ENCODE measurements around the gene PSORS1C1.
"Not testable (repeated sequence)": the region's sequence is repeated elsewhere in the genome, so short reads cannot be mapped to it uniquely, and the experiment has no call there.

PSORS1C1 gene, protein sequence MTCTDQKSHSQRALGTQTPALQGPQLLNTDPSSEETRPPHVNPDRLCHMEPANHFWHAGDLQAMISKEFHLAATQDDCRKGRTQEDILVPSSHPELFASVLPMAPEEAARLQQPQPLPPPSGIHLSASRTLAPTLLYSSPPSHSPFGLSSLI

GRCh38 chr6:31114541-31114878 is at the start of gene PSORS1C1:
Gene PSORS1C1, plus strand, starts transcription at chr6:31114800. Its CDS starts 14,833 bp downstream, at chr6:31129633.
- DNase-seq: no peak

GRCh38 chr6:31065556-31065955 is 49.0 kb upstream of the PSORS1C1 start:
- no peak for DNase-seq

- DNase-seq: not testable (repeated sequence)
Observed at GRCh38 chr6:31067028-31067427, 47.6 kb upstream of the PSORS1C1 start.

- not testable (repeated sequence) for DNase-seq
Observed at GRCh38 chr6:31067891-31068668, 46.5 kb upstream of the PSORS1C1 start.

GRCh38 chr6:31068669-31069340 is 45.8 kb upstream of the PSORS1C1 start:
- peak; percentile 76 for DNase-seq

- peak; percentile 19 for DNase-seq
Observed at GRCh38 chr6:31070711-31071197, 43.8 kb upstream of the PSORS1C1 start.

- DNase-seq: no peak
Observed at GRCh38 chr6:31074401-31074800, 40.2 kb upstream of the PSORS1C1 start.

DNA sequence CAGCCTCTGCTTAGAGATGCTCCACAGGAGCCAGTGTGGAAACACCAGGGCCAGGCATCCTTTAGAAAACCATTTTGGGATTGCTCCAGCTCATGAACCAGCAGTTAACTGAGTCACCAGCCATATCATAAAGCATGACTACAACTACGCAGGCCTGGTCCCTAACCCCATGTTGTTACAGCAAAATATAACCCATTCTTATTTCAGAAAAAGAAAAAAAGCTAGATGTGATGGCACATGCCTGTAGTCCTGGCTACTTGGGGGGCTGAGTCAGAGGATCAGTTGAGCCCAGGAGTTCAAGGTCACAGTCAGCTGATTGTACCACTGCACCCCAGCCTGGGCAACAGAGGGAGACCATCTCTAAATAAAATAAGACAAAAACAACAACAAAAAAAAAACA is 39.1 kb upstream of the PSORS1C1 start:
- DNase-seq: no peak

GRCh38 chr6:31076611-31077010 is 38.0 kb upstream of the PSORS1C1 start:
- no peak for DNase-seq

GRCh38 chr6:31079656-31080261 is 34.8 kb upstream of the PSORS1C1 start:
- DNase-seq: peak; percentile 57

GRCh38 chr6:31081872-31082271 is 32.7 kb upstream of the PSORS1C1 start:
- DNase-seq: no peak

GRCh38 chr6:31083742-31084354 is 30.8 kb upstream of the PSORS1C1 start:
- peak; percentile 3 for DNase-seq

DNA sequence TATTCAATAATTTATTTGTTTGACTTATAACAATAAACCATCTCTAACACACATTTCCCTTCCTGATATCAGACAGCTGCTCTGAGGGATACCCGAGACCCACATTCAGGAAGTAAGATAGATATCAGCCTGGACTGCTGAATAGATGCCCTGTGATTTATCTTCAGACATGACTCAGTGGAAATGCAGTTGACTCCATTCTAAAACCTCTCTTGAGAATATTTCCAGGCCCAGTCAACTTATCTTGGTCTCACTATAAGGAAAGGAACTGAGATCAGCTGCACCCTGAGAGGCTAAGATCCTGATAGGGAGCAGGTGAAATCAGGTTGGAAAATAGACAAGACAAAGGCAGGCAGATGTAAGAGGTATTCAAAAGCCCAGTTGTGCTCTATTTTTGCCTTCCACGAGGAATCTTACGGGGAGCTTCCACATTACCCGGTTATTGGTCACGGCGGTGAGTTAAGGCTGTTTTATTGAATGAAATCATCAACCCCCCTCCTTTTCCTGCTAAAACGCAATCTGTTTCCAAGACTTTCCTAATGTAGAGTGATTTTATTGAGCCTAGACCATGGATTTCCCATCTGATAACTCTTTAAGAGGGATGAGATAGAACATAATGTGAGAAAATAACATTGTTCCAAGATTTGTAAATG is 27.7 kb upstream of the PSORS1C1 start:
- DNase-seq: no peak

DNA sequence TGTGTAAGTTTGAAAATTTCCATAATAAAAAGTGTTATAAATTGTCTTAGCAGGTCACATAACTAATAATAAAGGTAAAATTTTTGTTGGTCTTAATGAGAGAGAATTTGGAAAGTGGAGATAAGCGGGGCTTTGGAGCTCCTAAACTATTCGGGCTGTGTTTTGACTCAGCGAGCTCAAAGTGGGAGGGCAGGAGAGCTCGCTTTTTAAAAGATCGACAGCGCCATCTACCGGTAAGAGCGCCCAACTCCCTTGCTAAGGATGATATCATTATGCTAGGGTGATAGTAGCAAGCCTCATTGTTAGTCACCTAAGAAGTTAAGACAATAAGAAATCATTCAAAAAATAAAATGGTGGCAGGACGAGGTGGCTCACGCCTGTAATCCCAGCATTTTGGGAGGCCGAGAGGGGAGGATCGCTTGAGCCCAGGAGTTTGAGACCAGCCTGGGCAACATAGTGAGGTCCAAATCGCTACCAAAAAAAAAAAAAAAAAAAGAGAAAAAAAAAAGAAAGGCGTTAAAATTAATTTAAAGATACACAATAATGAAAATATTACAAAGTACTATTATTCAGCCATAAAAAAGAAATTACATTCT is 27.0 kb upstream of the PSORS1C1 start:
- DNase-seq: peak; percentile 89

DNA sequence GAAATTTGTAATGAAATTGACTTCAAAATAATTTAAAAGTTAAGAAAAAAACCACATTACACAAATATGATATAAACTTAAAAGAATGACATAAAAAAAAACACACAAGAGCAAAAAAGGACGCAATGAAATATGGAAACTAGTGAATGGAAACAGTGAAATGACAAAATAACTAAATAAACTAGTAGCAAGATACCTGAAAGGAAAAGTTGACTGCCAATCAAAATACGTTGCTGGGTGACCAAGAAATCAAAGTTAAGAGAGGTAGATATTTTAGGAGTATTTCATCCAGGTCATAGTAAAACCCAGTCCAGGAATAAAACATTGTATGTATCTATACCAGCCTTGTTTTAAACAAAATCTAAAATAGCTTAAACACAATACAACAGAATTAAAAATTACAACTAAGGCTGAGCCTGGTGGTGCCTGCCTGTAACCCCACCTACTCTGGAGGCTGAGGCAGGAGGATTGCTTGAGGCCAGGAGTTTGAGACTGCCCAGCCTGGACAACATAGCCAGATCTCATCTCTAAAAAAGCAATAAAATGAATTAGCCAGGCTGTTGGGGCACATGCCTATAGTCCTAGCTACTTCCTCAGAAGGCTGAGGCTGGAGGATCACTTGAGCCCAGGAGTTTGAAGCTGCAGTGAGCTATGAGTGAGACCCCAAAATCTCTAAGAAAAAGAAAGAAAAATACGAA is 24.2 kb upstream of the PSORS1C1 start:
- no peak for DNase-seq

DNA sequence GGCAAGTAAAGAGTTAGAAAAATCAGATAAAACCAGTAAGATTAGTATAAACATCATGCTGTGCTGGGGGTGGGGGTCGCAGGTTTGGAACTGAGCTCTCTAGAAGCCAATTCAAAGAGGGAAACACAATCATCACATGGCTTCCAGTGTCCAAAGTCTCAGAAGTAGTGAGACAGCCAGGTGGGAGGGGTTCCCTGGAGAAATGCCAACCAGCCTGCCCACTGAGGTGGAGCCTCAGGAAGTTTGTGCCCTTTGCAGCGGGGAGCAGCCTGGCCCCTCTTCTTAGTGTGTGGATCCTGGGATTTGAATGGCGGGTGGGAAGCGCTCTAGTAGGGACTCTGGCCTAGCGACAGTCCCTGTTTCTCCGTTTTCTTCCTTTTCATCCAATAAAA is 23.6 kb upstream of the PSORS1C1 start:
- DNase-seq: no peak

DNA sequence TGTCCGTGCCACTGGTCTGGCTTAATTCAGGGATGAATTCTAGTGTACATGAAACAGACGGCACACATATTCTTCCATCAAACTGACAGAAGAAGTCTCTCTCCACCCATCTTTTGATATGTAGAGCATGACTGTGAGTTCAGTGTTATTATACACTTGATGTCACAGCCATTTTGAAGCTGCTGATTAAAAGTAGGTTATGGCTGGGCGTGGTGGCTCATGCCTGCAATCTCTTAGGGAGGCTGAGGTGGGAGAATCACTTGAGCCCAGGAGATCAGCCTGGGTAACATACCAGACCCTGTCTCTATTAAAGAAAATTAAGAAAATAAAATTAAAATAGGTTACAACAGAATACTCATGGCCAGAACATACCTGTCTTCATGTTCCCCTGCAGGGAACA is 22.9 kb upstream of the PSORS1C1 start:
- no peak for DNase-seq

DNA sequence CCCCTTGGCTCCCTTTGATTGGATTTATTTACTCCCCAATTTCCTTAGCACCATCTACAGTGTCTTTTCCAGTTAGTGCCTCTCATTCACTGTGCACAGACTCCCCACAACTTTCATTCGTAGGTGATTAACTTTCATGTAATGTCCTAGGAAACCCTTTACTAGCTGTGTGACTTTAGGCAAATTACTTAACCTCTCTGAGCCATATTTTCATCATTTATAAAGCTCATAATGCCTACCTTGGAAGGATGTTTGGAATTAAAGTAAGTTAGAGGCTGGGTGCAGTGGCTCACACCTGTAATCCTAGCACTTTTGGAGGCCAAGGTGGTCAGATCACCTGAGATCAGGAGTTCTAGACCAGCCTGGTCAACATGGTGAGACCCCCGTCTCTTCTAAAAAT is 22.4 kb upstream of the PSORS1C1 start:
- DNase-seq: no peak

DNA sequence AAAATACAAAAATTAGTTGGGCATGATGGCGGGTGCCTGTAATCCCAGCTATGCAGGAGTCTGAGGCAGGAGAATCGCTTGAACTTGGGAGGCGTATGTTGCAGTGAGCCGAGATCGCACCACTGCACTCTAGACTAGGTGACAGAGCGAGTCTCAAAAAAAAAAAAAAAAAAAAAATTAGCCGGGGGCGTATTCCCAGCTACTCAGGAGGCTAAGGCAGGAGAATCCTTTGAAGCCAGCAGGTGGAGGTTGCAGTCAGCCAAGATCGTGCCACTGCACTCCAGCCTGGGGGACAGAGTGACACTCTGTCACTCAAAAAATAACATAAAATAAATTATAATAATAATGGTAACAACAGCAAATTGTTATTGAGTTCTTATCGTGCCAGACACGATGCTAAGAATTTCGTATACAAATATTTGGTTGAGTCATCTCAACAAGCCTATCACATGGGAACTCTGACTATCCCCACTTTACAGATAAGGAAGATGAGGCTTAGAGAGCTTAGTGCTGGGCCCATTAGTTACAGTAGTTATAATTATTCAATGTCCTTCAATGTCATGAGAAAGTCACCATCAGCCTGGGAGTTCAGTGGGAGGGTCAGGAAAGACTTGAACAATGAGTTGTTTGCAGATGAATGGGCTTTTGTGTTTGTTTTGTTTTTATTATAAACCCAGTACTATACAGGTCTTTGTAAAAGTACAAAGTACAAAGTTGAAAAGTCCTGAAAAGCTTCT is 21.7 kb upstream of the PSORS1C1 start:
- DNase-seq: no peak

GRCh38 chr6:31094389-31094881 is 20.2 kb upstream of the PSORS1C1 start:
- no peak for DNase-seq

DNA sequence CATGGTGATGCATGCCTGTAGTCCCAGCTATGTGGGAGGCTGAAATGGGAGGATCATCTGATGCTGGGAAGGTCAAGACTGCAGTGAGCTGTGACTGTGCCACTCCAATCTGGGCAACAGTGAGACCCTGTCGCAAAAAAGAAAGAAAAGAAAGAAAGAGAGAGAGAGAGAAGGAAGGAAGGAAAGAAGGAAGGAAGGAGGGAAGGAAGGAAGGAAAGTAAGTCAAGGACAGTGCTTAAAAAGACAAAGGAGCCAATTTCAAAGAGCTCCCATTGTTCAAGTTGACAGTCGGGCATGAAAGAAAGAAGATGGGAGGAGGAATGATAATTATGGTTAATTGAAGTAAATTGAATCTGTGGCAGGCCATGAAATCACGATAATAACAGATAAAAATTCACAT is 18.4 kb upstream of the PSORS1C1 start:
- DNase-seq: no peak

All from NCI-H345 (cell line).